Activated T-cell treated with anti-CD3 and anti-CD28 coated beads for 24 hours (primary cell): ENCODE measurements around the gene TYW5.
A peak's percentile ranks its signal among the peaks of the same experiment; 100 is the strongest.
"Not testable (repeated sequence)": the region's sequence is repeated elsewhere in the genome, so short reads cannot be mapped to it uniquely, and the experiment has no call there.

Source experiments
- DNase-seq: peaks from one replicate; pipeline ENCODE4 v3.0.0-alpha.2; 2020; ENCODE audit warnings: low read depth

TYW5 gene

DNA sequence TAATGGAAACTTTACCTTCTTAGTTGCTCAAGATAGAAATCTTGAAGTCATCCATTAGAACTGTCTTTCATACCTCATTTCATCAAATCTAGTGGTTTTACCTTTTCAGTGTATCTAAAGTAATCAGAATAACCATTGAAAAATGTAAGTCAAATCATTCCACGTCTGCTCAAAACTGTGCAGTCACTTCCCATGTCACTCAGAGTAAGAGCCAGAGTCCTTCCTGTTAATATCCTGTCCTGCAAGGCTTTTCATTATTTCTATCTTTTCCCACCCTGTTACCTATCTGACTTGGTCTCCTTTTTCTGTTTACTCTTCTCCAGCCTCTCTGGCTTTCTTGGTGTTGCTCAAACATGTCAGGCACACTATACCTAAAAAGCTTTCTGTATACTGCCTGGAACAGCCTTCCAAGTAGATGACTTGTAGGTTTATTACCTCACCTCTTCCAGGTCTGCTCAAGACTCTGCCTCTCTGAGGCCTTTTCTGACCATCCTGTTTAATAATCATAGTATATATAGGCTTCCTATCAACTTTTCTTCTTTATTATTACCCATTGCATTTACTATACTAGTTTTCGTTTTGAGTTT is 40.8 kb downstream of the TYW5 start:
- DNase-seq = no peak

DNA sequence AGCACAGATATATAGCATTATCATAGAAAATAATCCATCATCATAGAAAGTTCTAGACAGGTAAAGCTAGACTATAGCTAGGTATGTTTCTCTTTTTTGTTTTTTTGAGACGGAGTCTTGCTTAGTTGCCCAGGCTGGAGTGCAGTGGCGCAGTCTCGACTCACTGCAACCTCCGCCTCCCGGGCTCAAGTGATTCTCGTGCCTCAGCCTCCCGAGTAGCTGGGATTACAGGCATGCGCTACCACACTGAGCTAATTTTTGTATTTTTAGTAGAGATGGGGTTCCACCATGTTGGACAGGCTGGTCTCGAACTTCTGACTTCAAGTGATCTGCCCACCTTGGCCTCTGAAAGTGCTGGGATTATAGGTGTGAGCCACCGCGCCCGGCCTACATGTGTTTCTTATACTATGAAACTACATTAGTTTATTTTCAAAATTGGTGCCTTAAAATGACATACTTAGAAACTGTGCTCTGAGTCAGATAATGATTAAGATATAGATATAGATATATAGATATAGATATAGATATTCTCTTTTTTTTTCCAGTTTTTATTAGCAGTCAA is 42.7 kb downstream of the TYW5 start:
- DNase-seq = not testable (repeated sequence)

DNA sequence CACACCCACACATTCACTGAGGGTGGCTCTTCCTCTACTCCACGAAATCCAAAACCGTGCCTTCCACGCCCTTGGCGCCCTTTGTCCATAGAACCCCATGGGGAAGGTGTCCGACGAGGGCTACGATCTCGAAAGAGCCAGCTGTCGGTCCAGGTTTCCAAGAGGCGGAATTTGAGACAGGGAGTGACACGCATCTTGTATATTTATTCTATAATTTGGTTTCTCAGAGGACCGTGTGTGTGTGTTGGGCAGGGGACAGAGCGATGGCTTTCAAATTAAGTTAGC is 43.5 kb downstream of the TYW5 start:
- DNase-seq = no peak

DNA sequence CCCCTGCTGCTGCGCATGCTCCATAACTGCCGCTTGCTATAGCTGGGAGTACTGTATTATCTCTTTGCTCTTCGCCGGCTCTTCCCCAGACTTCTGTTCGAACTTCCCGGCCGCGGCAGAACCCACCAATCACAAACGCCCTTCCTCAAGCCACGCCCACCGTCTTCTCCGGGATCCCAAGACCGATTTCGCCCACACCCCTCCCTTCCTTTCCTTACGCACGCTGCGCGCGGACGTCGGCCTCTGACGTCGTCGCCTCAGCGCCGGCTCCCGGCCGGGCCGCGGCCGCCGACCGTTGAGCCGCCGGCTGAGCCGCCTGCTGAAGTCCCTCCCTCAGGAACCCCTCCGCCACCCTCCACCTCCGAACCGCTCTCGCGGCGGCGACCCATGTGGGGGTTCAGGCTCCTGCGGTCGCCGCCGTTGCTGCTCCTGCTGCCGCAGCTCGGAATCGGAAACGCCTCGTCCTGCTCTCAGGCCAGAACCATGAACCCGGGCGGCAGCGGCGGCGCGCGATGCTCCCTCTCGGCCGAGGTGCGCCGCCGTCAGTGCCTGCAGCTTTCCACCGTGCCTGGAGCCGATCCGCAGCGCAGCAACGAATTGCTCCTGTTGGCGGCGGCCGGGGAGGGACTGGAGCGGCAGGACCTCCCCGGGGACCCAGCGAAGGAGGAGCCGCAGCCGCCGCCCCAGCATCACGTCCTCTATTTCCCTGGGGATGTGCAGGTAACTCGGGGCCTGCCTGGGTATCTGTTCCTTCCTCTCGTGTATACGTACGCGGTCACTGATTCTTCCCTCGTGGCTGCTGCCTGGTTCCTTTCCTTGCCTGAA is 44.0 kb downstream of the TYW5 start, which contains the start of gene C2orf69:
Gene C2orf69, plus strand, starts transcription at position 242 of the 825 bp plus-strand sequence. Its CDS starts 146 bp downstream, at position 388.
- peak; percentile 95 for DNase-seq

DNA sequence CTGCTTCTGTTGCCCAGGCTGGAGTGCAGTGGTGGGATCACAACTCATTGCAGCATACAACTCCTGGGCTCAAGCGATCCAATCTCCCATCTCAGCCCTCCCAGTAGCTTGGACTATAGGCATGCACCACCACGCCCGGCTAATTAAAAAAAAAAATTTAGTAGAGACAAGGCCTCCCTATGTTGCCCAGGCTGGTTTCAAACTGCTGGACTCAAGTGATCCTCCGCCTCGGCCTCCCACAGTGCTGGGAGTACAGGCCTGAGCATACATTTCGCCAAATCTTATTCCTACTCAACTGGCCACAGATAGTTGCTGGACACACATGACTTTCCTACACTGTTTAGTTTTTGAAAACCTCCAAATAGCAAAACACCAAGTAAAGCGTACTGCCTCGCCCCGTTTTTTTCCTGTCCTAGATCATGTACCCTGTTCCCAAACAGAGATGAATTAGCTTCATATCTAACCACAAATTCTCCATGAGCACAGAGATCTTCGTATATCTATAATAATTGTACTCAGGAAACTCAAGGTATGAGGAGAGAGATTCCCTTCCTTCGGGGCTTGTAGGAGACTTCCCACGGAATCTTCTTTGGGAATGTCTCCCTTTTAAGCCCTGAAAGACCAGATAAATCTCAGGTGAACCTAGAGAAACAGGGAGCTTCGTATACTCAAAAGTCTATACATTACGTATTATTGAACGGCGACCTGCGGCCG is 44.8 kb downstream of the TYW5 start:
- no peak for DNase-seq

DNA sequence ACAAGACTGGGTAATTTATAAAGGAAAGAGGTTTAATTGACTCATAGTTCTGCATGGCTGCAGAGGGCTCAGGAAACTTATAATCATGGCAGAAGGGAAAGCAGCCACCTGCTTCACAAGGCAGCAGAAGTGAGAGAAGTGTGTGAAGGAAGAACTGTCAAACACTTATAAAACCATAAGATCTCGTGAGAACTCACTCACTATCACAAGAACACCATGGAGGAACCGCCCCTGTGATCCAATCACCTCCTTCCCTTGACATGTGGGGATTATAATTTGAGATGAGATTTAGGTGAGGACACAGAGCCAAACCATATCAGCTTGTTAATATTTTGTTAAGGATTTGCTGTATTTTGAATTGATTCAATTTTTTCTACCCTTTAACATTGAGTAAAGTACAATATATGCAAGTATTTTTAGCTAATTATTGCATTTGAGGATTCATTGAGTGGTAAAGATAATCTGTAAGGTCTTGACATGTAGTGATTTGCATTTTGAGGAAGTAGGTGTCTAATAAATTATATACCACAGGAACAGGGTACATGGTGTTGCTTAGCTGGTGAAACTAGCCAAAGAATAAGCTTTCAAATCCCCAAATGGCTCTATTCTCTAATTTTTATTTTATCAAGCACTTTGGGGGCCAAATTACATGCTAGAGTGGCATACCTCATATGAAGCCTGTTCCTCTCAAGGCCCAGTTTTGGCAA is 48.1 kb downstream of the TYW5 start:
- DNase-seq = no peak

DNA sequence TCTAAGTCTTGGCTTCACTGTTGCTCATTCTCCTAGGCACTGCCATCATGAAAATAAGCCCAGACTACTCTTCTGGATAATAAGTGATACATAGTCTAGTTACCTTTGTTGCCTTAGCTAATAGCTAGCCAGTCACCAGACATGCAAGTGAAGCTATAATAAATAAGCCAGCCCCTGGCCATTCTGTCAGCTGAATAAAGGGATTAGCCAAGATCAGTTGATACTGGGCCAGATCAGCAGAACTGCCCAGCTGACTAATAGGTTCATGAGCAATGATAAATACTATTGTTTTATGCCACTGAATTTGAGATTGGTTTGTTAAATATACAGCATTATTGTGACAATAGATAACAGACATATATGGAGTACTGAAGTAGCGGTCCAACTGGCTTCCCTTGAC is 52.2 kb downstream of the TYW5 start:
- DNase-seq = no peak

DNA sequence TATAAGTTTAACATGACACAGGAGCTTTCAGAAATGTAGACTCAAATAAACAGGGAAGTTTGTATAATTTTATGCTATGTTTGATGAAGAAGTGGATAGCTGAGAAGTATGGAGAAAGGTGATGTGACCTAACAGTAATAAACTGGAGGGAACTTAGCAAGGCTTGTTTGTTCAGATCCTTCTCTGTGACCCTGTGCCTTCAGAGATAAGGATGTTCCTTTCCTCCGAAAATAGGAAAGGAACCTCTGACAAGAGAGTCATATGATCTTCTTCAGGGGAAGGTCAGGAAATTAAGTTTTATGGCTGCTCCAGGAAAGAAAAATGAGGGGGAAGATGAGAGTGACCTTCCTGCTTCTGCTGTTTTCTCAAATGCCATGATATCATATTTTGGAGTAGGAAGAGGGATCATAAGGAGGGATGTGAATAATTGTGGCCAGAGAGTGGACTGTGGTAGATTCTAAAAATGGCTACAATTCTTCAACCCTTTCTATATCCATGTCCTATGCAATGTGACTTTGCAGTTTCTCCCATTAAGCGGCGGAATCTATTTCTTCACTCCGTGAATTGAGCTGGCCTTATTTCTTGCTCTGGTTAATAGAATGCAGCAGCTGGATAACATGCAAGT is 52.7 kb downstream of the TYW5 start:
- no peak for DNase-seq

DNA sequence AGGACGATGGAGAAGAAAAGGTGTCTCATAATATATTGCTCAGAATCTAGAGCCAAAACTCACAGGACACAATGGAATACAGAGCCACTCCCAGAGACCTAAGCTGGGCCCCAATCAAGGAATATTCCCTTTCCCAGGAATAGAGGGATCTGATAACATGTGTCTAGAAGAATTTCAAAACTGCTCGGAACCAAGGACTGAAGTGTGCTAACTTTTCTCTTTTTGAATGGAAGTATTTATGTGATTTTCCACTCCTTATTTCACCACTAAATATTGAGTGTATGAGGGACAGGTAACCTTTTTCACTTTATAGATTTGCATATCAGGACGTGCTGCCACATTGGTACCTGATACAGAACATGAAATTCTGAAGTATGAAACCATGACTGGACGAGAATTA is 53.3 kb downstream of the TYW5 start:
- DNase-seq = no peak

DNA sequence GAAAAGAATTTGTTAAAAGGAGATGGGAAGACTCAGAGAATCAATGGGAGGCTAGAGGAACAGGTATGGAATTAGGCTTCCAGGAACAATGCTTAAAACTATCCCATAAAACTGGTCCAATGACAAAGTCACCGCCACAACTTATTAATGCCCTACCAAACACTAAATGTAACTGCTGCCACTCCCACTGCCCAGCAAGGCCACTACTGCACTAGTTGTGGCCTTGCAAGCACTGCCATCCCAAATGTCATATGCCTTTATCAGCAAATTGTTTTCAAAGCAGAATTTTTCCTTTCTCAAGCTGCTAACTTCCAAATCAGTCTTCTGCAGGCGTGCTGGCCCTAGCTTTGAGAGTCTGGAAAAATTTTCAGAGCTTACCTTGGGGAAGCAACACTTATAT is 58.7 kb downstream of the TYW5 start:
- DNase-seq = no peak

DNA sequence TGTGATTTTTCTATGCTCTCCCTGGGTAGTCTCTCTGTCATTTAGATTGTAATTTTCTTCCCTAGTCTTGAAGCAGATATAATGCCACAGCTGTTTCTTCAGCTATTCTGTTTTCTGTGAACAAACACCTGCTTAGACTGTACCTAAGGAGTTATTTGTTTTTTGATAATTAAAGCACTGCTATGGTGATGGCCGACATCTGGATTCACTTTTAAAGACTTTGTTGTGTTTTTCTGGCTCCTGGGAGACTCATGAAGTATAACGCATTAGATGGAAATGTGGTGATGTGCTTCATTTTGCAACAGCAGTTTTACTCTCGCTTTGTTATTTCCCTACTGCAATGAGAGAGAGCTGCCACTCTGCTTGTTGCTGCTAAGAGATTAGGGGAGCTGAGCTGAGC is 59.9 kb downstream of the TYW5 start:
- no peak for DNase-seq

DNA sequence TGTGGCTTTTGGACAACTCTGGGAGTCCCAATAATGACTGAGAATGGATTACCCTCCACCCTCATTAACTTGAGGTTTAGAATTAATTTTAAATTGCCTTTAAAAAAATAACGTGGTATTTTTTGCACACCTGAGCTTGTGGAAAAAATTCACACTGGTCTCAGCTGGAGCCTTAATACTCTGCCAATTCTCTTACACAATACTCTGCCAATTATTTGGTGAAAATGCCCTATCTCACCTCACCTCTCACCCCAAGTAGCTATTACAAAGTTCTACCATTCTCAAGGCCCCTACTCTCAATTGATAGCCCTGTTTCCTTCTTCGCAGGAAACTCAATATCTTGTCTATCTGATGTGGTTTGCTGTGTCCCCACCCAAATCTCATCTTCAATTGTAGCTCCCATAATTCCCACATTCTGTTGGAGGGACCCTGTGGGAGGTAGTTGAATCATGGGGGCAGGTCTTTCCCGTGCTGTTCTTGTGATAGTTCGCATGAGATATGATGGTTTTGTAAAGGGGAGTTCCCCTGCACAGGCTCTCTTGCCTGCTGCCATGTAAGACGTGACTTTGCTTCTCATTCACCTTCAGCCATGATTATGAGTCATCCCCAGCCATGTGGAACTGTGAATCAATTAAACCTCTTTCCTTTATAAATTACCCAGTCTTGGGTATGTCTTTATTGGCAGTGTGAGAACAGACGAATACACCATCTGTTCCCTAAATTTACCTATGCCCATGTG is 71.6 kb downstream of the TYW5 start:
- DNase-seq = no peak

DNA sequence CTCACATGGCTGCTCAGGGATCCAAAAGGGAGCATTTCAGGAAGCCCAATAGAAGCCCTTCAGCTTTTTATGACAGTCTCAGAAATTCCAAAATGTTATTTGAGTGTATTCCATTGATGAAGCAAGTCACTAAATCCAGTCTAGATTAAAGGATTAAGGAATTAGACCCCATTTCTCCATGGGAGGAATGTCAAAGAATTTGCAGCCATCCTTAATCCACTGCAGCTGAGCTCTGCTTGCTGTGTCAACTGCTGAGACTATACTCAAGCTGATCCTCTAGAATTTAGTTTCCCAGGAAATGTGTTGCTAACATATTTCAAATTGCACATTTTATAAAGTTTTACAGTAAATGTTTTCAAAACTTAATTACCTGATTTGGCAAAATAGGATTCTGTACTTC is 72.6 kb downstream of the TYW5 start:
- no peak for DNase-seq
